ENCODE results near the gene TRPC4AP.
A peak's percentile ranks its signal among the peaks of the same experiment; 100 is the strongest.
"Not testable (repeated sequence)": the region's sequence is repeated elsewhere in the genome, so short reads cannot be mapped to it uniquely, and the experiment has no call there.

TRPC4AP gene, protein sequence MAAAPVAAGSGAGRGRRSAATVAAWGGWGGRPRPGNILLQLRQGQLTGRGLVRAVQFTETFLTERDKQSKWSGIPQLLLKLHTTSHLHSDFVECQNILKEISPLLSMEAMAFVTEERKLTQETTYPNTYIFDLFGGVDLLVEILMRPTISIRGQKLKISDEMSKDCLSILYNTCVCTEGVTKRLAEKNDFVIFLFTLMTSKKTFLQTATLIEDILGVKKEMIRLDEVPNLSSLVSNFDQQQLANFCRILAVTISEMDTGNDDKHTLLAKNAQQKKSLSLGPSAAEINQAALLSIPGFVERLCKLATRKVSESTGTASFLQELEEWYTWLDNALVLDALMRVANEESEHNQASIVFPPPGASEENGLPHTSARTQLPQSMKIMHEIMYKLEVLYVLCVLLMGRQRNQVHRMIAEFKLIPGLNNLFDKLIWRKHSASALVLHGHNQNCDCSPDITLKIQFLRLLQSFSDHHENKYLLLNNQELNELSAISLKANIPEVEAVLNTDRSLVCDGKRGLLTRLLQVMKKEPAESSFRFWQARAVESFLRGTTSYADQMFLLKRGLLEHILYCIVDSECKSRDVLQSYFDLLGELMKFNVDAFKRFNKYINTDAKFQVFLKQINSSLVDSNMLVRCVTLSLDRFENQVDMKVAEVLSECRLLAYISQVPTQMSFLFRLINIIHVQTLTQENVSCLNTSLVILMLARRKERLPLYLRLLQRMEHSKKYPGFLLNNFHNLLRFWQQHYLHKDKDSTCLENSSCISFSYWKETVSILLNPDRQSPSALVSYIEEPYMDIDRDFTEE

DNA sequence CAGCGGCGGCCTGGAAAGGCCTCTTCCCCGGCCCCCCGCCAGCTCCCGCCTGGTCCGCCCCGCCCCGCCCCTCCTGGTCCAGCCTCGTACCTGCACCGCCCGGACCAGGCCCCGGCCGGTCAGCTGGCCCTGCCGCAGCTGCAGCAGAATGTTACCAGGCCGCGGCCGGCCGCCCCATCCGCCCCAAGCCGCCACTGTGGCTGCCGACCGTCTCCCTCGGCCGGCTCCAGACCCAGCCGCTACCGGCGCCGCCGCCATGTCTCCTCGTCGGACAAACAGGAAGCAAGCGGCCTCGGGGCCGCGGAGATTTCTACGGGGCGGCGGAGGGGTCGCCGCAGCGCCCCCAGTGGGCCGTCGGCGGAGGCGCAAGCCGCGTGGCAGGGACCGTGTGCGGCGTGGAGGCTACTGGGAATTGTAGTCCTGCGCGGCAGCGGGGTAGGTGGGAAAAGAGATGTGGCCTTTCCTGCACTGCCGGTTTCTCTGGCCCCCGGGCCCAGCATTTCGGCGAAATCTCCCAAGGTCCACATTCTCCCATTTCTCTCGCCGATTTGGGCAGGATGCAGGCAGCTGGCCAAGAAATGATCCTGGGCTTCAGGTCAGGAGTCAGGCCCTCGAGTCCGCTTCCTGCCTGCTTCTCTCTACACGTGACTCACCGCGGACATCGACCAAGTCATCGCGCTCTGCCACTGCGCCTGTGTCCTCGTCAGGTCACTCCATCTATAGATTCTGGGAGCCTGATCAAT lies at the start of gene TRPC4AP:
TSS of gene TRPC4AP (minus strand) at position 284 of the 743 bp plus-strand sequence. CDS start at position 258, 26 bp downstream.
- peak; percentile 82 for DNase-seq

DNA sequence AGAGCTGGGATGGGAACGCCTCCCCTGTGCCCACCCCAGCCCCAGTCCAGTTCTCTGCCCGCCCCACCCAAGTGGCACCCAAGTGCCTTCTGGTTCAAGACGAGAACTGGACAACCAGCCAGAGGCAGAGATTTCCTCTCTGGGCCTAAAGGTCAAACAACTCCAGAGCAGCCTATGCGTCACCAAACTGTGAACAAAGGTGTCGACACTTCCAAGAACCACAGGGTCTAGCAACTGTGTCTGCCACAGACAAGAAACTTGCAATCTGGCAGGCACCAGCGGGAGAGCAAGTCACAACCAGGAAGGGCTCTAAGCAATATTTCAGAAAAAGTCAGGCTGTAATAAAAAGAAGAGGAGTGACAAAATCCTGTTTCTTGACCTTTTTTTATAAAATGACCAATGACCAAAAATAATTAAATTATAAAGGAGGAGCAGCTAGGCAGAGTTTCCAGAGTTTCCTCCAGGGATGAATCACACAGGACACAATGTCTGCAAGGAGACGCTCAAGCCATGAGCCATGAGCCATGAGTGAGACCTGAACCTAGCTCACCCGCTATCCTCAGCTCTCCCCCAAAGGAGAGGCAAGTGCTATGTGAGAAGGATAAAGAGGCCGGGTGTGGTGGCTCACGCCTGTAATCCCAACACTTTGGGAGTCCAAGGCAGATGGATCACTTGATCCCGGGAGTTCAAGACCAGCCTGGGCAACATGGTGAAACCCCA lies 43.4 kb upstream of the TRPC4AP start:
- no peak for DNase-seq

DNA sequence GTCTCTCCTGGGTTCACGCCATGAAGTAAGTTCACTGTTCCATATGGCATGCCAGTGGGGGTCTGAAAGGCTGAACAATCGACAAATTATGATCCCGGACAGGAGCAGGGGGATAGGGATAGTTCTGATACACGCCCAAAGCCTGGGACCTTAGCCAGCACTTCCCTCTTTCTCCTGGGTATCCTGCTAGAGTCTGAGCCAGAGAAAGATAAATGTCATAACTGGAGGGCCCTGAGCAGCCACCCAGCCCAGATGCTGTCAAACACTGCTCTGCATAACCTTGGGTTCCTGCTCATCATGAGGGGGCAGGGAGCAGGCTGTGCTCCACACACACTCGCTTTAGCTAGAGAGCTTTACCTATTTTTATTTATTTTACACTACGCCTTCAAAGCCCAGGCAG lies 42.3 kb upstream of the TRPC4AP start:
- no peak for DNase-seq

DNA sequence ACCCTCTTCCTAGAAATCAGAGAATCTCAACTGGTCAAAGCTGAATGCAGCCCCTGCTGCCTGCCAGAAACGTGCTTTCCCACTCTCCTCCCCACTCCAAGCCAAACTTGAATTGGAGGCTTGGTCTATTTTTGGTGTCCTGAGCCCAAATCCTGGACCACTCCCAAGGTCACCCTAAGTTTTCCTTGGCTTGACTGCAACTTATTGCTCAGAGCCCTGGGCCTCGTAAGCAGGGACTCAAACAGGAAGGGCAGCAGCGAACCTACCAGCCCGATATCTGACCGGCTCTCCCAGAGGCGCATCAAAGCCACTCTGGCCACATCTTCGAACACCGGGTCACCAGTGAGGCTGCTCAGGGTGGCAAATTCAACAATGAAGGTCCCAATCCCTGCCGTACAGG lies 41.9 kb upstream of the TRPC4AP start:
- no peak for DNase-seq

DNA sequence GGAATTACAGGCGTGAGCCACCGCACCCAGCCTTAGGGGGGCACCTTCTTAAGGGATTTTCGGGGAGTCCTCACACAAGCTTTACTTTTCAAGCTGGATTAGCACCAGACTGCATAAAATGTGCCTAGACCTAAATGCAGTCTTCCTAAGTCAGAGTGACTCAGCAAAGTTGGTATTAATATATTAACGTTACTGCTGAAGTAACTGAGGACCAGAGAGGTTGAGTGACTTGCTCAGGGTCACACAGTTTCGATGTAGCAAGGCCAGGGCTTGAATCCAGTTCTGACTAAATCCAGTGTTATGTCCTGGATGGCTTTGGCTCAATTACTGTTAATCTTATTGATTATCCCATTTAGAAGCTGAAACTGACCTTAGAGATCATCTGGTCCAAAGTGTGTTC lies 41.1 kb upstream of the TRPC4AP start:
- no peak for DNase-seq

DNA sequence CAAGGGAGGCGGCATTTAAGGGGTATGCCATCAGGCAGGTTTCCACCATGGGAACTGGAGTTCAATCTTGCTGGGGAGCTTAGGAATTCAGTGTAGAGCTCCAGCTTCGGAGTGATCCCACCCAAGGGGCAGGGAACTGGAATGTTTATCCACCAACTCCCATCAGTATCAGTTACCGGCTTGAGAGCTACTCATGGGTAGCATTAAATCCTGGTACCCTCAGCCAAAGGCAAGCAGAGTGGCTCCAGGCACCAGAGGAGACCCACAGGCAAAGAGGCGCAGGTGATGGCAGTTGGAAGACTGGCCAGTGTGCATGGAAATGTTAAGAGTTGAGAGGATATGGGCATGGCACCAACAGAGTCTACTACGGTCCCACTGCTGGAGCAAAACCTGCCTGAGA lies 40.4 kb upstream of the TRPC4AP start:
- DNase-seq, result no peak

DNA sequence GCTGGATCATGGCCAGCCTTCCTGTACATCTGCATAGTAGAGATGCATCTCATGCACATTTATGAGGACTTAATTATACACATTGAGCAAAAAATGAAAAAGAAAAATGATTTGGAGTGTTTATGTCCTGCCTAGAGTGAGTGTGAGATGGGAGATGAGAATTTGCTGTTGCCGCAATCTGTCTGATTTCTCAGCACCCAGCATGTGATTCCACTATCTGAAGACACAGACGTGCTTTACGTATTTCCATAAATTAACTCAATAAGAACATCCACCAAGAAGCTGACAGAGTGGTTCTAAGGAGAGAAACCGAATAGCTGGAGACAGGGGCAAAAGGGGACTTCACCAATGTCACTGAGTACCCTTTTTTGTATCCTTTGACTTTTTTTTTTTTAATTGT lies 39.3 kb upstream of the TRPC4AP start:
- DNase-seq, result no peak

DNA sequence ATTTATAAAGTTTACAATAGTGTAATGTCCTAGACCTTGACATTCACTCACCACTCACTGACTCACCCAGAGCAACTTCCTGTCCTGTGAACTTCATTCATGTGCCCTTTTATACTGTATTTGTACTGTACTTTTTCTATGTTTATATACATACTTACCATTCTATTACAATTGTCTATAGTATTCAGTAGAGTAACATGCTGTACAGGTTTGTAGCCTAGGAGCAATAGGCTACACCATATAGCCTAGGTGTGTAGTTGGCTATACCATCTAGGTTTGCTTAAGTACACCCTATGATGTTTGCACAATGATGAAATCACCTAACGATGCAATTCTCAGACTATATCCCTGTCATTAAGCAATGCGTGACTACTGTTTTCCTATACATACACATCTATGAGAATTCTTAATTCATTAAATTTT lies 37.1 kb upstream of the TRPC4AP start:
- no peak for DNase-seq

DNA sequence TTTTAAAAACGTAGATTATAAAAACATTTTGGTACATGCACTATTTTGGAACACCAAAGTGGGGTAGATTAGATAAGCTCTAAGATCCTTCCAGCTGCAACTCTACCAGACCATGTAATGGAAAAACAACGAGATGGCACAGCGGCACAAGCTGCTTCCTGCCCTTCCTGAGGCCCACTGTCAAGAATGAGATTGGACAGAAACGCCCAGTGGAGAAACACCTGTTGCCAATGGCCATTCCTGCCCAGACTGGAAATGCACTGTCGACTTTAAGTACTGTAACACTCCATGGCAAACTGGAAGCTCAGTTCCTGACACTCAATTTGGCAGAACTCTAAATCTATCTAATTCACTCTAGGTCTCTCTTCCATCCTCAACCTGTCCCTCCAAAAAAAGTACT lies 33.1 kb upstream of the TRPC4AP start:
- DNase-seq, result no peak

DNA sequence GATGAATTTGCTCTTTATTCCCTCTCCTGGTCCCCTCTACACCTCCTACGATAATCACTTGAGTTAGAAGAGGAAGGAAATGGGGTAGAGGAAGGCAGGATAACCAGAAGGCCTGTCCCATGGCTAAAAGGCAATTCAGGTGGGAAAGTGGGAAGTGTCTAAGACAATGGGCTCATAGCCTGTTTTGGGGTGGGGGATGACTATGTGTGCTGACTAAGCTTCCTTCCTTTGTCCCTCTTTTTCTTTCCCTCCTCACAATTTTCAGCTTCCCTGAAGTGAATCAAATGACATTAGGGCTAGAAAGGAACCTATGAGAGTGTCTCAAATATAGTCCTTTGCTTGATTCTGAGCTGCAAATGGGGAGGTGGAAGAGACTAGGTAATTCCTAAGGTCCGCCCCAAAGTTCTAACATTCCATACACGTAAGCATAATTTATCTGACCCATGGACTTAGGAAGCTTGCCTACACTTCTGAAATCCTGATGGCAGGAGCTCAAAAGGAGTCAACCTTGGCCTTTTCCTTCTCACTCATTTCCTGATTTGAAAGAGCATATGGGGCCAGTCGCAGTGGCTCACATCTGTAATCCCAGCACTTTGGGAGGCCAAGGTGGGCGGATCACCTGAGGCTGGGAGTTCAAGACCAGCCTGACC lies 30.3 kb upstream of the TRPC4AP start:
- DNase-seq, result no peak

DNA sequence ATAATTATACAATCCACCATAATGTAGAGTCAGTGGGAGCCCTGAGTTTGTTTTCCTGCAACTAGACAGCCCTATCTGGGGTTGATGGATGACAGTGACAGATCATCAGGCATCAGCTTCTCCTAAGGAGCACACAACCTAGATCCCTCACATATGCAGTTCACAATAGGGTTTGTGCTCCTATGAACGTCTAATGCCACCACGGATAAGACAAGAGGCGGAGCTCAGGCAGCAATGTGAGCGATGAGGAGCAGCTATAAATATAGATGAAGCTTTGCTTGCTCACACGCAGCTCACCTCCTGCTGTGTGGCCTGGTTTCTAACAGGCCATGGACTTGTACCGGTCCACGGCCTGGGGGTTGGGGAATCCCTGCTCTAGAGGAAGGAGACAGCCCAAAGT lies 28.6 kb upstream of the TRPC4AP start:
- DNase-seq, result no peak

DNA sequence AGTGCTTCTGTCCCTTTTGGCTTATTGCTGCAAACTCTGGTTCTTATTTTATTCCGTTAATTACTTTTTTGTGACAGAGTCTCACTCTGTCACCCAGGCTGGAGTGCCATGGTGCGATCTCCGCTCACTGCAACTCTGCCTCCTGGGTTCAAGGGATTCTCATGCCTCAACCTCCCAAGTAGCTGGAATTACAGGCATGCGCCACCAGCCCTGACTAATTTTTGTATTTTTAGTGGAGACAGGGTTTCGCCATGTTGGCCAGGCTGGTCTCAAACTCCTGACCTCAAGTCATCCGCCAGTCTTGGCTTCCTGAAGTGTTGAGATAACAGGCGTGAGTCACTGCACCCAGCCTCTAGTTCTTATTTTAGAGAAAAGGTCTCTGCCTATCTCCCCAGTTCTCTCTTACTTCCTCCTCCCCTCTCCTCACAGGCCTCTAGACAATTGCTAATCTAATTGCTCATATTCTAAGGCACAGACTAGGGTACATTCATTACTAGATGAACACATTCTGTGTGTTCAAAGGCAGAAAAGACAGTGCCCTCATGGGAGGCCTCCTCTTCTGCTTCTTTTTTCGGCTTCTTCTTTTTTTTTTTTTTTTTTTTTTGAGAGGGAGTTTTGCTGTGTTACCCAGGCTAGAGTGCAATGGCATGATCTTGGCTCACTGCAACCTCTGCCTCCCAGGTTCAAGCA lies 27.6 kb upstream of the TRPC4AP start:
- DNase-seq, result peak; percentile 57

DNA sequence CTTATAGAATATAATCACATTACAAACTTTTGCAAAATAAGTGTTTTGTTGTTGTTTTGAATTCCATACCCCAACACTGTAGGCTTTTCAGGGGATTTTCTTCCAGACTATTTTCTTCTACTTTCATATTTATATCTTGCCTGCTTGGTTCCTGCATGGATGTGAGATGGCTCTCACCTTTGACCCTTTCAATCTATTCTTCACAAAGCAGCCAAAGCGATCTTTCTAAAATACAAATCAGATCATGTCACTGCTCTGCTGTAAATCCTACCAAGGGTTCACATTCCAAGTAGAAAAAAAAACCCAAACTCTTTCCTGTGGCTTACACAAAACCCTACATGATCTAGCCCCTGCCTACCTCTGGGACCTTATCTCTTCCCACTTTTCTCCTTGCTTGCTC lies 25.0 kb upstream of the TRPC4AP start:
- DNase-seq, result no peak

DNA sequence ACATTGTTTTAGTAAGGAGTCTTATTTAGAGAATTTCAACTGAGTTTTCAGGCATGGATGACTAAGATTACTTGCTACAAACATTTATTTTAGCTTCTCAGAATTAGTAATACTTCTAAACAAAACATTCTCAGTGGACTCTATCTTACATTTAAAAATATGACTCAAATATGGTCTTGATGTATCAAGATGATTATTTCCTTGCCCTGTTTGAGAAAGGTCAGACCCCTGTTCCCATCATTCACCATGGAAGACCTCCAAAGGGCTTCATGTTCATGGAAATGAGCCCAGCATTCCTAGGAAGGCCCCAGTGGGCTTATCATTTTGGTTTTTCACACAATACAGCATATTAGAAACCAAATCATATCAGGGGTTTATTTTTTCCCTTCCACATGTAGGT lies 24.6 kb upstream of the TRPC4AP start:
- no peak for DNase-seq

DNA sequence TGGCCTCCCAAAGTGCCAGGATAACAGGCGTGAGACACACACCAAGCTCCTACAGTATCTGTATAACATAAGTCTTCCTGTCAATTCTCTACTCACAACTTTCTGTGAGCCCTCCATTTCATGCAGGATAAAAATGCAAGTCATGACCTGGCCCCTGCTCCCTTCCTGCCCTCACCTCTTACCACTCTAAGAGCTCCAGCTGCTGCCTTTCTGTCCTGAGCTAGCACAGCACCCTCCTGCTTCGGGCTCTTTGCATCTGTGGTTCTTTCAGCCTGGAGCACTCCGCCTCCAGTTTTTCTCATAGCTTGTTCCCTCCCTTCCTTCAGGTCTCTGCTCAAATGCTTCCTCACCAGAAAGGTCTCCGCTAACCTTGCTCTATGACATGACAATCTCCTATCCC lies 23.7 kb upstream of the TRPC4AP start:
- DNase-seq, result peak; percentile 48

DNA sequence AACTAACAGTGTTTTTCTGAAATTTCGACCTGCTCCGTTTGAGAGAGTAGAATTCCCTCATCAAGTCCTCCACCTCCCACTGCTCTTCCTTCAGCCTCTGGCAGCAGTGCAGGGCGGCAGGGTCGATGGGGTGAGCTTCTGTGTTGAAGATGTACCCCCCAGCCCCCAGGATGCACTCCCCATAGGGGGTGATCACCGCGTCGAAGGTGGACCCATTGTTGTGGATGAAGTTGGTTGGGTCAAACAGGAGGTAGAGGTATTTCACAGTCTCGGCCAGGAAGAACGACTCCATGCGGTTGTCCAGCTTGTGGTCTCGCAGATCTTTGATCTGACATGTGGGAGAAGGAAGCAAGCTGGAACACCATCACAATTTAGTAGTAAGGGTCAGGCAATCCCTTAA lies 23.0 kb upstream of the TRPC4AP start:
- DNase-seq, result no peak

DNA sequence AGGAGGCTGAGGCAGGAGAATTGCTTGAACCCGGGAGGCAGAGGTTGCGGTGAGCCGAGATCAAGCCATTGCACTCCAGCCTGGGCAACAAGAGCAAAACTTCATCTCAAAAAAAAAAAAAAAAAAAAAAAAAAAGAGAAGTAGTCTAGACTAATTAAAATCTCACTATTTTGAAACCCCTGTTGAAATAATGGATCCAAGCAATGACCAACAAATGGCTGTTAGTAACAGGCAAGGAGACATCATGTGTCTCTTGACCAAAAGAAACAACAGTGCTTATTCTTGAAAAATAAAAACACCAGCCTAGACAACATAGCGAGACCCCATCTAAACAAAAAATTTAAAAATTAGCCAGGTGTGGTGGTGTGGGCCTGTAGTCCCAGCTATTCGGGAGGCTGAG lies 19.7 kb upstream of the TRPC4AP start:
- DNase-seq, result not testable (repeated sequence)

DNA sequence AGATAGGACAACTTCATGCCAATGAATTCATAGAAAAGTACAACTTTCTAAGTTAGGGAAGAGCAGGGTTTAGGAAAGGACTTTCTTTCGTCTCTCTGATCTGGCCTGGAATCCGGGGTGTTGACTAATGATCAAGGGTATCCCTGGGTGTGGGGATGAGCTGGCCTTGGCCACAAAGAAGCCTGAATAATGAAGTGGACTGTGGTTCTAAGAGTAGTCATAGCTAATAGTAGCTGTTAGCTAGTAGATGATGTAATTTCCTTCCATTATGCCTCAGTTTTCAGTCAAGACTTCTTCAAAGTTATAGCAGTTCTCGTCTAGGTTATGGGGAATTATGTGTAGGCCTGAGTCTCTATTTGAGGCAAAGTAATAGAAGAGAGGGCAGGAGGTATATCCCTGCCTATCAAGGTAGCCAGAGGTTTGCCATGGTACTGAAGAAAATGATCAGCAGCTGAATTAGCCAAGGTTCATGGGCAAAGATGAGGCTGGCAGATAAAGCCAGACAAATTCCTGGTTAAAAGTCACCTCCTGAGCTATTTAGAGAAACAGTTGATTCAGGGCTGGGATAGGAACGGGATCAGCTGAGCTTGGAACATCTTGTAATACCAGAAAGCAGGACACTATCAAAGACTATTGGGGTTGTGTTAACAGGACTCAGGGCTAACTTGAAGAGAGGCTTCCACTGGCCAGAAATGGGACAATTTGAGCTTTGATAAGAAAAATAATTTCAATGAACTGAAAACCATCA lies 18.7 kb upstream of the TRPC4AP start:
- no peak for DNase-seq

DNA sequence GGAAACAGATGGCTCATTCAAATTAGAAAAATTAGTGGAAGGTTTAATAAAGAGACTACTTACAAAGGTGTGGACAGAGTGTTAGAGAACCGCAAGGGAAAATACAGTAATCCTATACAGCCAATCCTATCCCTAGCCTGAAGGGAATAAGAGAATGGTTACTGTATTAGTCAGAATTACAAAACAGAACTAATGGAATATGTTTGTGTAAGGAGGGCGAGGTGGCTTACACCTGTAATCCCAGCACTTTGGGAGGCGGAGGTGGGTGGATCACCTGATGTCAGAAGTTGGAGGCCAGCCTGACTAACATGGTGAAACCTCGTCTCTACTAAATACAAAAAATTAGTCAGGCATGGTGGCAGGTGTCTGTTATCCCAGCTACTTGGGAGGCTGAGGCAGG lies 16.3 kb upstream of the TRPC4AP start:
- no peak for DNase-seq

DNA sequence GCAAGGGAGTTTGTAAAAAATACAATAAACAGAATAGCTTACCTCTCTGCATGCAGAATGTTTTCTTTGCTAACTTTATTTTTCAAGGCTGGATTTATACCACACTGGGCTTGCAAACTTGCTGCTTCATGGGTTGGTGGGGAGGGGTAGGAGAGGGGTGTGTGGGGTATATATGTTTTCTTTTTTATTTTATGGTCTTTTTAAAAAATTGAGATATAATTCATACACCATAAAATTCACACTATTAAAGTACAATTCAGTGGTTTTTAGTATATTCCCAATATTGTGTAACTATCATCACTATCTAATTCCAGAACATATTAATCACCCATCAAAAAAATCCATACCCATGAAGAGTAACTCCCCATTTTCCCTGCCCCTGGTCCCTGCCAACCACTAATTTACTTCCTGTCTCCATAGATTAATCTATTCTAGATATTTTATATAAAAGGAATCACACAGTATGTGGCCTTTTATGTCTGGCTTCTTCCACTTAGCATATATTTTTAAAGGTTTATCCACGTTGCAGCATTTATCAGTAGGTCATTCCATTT lies 14.3 kb upstream of the TRPC4AP start:
- no peak for DNase-seq
